Islet precursor cell (in vitro differentiated cells): ENCODE measurements around the gene CA7.

Experiments
- DNase-seq: peaks from one replicate; pipeline ENCODE4 v3.0.0-alpha.2; 2018

CA7 gene

GRCh38 chr16:66899310-66899944, 55.2 kb downstream of the CA7 start:
- DNase-seq: no peak

DNA sequence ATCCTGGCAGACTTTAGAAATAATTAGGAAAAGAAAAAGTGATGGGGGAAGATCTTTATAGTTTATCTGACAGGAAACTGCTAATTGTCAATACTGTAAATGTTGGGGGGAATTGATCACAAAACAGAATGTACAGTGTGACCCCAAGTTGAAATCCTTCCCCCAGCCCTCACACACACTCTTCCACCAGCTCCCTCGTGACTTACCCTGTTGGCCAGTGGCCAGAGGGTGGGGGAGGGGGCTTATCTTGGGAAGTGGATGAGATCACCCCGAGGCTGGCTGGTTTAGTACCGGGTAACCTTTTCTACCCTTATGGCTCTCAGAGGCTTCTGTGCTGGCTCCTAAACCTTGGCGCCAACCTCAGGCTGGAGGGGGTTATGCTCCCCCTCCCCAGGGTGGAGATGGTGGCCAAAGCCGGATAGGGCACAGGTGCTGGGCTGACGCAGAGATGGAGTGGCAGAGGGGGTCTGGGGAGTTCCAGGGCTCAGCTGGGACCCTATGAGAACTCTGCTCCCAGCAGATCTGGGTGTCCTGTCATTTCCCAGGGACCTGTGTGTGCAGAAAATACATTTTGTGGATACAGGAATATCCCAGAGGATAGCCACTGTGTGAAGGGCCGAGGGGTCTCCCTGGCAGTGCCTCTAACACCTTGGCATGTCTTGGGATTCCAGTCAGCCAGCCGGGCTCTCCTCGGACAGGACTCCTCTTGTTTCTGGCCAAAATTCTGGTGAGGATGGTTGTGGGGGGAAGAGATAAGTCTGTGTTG, 55.9 kb downstream of the CA7 start:
- DNase-seq: peak; percentile 83

DNA sequence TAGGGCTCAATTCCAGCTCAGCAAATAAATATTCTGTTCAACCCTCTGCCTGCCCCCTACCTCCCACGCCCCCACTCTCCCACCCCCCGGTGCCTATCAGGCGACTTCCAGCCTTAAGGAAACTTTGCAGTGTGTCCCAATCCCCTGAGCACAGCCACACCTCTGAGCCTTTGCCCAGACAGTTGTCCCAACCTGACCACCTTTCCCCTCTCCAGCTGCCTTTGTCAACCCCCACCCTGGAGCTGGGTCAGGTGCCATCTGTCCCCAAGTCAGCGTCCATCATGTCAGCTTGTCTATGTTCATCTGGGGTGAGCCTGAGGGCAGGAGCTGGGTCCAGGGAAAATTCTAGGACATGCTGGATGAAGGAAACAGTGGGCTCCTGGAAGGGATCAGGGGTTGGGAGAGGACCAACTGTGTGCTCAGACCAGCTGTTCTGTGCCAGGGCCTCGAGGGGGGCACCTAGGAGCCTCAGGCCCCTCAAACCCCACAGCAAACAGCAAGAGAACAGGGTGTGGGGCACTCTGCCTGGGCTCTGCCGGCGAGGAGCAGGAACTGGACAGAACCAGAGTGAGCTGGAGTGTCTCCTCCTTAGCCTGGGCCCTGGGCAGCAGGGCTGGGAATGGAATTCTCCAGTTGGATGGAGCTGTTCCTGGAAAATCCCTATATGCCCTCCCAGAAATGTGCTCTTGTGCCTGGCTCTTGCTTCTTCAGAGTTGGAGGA, 56.7 kb downstream of the CA7 start:
- no peak for DNase-seq

- no peak for DNase-seq
Measured at GRCh38 chr16:66901626-66902025, 57.4 kb downstream of the CA7 start.

DNA sequence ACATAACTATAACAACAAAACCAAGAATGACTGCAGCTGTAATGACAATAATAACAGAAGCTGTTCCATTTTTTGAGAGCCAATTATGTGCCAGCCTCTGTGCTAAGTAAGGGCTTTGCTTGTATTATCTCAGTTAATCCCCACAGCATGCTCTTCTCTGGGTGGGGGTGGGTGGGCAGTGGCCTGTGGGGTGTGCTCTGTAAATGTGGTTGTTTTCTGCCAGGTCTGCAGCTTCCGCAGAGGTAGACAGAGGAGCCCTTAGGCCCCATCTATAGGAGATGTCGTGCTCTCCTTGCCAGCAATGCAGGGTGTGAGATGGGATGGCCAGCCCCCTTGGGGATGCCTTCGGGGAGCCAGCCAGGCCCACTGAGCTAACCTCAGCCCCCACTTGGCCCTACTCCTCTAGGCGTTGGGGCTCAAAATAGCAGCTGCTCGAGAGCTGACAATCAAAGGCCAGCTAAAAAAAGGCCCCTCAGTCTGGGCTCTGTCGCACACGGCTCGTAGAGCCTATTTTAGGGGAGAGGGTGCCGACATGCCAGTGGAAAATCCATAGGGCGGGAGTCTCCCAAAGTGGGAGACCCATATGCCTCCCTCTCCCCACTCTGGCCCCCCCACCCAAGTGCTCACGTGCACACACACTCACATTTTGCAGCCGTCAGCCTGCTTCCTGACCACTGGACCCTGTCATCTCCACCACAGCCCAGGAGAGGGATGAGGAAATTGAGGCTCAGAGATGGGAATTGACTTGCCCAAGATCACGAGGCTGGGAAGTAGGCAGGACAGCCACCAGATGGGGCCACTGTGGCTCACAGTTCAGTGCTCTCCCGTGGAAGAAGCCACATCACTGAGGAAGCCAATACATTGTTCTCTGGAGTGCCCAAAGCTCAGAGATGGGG, 58.7 kb downstream of the CA7 start:
- DNase-seq: no peak
